Pons (tissue), 1 donor: ENCODE measurements around the gene RSBN1.
"Not testable (repeated sequence)": the region's sequence is repeated elsewhere in the genome, so short reads cannot be mapped to it uniquely, and the experiment has no call there.

ENCODE experiments used
- DNase-seq: peaks from one replicate; pipeline ENCODE4 v3.0.0-alpha.2; 2016; ENCODE audit warnings: low spot score

RSBN1 gene

GRCh38 chr1:113780374-113781146, 31.7 kb downstream of the RSBN1 start:
- DNase-seq: no peak

GRCh38 chr1:113779542-113779941, 32.7 kb downstream of the RSBN1 start:
- no peak for DNase-seq

- DNase-seq: no peak
These were observed 34.7 kb downstream of the RSBN1 start for GRCh38 chr1:113777561-113777960.

GRCh38 chr1:113770031-113770430, 42.2 kb downstream of the RSBN1 start:
- DNase-seq: no peak

DNA sequence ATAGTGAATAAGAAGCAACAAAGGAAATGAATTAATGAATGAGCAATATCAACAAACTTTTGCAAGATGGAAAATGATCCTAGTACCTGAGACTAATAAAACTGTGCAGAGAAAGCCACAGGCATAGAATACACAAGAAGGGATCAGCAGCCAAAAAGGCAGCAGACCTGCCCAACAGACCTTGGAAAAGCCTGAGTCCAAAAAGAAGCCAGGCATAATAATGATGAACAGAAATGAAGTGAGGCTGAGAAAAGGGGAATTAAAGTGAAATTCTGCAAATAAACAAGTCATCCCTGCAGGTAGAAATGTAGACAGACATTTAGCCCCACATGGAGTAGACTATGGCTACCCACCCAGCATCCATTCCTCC, 42.7 kb downstream of the RSBN1 start:
- DNase-seq: no peak

DNA sequence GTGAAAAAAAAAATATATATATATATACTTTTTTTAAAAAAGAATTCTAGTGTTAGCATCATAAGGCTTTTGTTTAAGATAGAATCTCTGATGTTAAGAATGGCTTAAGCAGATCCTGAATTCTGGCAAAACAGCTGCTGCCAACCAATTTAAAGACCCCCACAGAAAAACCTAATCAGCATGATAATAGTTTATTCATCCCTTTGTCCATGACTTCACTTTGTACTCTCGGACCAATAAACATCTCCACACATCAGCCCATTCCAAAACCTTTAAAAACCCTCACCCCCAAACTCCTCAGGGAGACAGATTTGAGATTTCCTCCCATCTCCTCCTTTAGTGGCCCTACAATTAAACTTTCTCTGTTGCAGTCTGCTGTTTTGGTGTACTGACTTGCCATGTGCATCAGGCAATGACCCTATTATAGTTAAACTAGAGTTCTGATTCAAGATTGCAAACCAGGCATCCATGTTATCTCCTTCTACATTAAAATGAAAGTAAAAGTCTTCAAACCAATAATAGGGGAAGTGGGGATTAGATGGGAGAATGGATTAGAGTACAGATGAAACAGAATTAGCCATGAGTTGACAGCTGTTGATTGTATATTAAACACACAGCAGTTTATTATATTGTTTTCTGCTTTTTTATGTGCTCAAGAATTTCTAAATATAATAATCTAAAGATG, 43.2 kb downstream of the RSBN1 start:
- DNase-seq: no peak

DNA sequence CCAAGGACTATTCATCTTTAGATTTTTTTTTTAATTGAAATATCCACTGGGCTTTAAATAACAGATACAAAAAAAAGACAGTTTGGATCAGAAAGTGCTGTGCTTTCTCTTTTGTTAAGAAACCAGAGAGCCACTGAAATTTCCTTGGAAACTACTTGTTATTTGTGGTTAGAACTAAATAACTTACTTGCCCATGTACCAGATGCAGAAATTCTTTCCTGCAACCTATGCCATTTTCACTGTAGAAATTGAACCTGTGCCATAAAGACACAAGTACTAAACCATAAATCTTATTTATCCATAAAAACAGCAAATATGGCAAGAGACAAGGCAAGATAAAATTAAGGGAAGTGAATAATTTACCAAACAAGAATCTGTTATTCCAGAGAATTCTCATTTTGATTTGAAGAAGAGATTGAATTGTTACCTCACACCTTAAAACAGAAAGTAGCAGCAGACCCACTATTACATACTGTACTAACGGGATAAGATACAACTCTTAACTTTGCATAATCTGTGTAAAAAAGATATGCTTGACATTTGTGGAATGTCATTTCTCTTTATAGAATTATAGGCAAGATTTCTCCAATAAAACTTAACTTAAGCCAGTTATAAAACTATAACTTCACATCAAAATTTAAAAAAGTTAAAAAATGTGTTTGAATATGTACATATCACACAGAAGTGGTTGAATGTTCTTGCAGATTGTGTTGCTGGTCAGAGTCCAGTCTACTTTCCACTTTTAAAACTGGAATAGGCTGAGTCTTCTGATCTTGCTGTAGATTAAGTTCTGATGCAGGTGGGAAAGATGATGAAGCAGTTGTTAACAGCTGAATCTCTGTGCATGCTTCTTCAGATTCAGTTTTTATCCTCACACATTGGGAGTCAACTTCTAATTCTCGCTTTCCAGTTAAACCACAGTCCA, 46.7 kb downstream of the RSBN1 start:
- no peak for DNase-seq

DNA sequence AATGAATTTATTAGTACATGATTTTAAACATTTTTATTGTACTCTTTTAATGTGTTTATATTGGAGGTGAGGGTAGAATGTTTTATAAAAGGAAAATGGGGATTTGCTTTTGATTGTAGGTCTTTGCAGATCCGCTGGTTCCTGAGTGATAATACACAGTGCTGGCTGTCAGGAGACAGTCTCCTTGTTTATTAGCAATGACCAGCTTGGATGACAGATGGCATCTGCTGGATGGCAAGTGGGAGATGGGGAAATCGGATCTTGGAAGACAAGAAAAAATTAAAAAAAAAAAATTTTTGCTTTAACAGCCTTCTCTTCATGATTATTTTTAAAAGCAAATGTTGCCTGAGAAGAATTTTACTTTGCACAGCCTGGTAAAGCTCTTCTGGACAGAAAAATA, 48.6 kb downstream of the RSBN1 start:
- no peak for DNase-seq

GRCh38 chr1:113761937-113762336, 50.3 kb downstream of the RSBN1 start:
- no peak for DNase-seq

GRCh38 chr1:113760102-113761080, 51.9 kb downstream of the RSBN1 start:
- DNase-seq: no peak

DNA sequence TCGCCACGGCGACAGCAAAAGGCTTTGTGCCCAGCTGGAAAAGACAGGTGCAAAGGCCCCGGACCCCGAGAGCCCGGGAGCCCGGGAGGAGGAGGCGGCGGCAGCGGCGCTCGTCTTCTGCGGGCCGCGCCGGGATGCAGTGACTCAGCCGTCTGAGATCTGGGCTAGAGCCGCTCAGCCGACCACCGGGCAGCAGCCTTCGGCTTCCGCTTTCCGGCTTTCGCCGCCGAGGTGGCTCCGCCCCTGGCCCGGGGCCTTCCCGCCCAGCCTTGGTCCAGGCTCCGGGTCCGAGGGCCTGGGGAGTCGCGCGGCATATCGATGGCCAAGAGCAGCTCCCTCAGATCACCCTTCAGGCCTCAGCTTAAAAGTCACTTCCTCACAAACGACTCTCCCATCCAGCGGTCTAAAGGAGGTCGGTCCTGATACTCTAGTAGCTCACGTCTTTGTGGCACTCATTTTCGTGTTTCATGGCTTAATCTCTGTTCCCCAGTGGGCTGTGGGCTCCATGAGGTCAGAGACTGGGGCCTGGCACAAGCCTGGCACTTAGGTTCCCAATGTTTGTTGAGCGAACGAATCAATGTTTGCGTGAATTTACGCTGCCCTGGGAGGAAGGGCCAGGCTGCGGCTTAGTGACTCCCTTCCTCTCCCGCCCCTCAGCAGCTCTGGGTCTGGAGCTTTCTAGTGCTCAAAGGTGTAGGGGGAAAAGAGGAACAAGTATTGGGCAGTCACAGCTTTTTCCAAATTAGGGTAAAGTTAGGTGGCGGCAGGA, 52.8 kb downstream of the RSBN1 start, which contains the start of gene PHTF1:
PHTF1 (minus strand) TSS at position 154 of the 769 bp plus-strand sequence. CDS start 783 bp downstream, outside the sequence.
- DNase-seq: peak; percentile 78

DNA sequence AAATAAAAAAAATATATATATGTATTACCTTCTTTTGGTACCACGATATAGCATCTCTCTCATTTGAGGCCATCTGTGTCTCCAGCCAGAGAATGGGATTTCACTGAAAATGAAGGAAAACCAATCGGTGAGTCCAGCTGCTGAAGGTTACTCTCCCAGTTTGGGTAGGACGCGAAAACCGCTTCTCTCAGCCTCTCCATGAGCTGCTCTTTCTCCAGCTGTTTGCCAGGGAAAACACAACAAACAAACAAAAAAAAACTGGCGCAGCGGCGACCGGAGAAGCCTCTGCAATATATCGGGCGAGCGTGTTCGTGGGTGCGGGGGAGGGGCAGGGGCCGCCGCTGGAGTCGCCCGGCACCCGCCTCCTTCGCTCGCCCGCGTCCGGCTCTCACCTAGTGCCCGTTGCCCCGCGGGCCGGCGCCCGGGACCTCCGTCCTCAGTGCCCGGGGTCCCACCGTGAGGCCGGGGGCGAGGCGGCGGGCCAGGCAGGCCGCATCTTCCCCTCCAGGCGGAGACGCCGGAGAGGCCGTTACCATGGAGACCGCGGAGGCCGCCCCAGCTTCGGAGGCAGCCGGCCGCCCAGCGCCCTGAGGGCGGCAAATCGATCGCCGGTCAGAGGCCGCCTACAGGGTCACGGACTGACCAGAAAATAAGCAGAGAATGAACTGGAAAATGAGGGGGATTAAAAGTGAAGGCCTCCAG, 53.5 kb downstream of the RSBN1 start:
- DNase-seq: no peak

- no peak for DNase-seq
These were observed 55.8 kb downstream of the RSBN1 start for GRCh38 chr1:113756461-113756860.

DNA sequence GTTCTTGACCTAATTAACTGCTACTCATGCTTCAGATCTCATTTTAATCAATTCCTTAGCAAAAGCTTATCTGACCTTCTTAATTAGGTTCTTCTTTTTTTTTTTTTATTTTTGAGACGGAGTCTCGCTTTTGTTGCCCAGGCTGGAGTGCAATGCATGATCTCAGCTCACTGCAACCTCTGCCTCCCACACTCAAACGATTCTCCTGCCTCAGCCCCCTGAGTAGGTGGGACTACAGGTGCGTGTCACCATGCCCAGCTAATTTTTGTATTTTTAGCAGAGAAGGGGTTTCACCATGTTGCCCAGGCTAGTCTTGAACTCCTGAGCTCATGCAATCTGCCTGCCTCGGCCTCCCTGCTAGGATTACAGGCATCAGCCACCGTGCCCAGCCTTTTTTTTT, 58.9 kb downstream of the RSBN1 start:
- DNase-seq: not testable (repeated sequence)

DNA sequence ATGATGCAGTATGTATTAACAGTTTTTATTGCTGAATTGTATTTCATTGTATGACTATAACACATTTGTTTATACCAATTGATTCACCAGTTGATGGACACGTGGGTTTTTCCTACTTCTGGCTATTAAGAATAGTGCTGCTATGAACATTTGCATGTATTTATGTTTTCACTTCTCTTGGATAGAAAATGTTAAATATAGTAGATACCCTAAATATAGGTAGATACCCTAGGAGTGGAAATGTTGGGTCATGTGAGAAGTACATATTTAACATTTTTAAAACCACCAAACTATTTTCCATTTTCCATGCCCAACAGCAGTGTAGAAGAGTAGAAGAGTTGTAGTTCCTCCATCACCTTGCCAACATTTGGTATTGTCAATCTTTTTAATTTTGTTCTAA, 60.8 kb downstream of the RSBN1 start:
- DNase-seq: no peak

GRCh38 chr1:113751114-113751513, 61.2 kb downstream of the RSBN1 start:
- DNase-seq: no peak

- DNase-seq: no peak
These were observed 62.9 kb downstream of the RSBN1 start for GRCh38 chr1:113749402-113749801.

GRCh38 chr1:113747376-113747775, 64.9 kb downstream of the RSBN1 start:
- no peak for DNase-seq

- DNase-seq: no peak
These were observed 66.9 kb downstream of the RSBN1 start for GRCh38 chr1:113745425-113745824.

GRCh38 chr1:113744114-113744513, 68.2 kb downstream of the RSBN1 start:
- DNase-seq: no peak
